Neutrophil (primary cell): ENCODE results near the gene CHIT1.
A peak's percentile ranks its signal among the peaks of the same experiment; 100 is the strongest.

Experiments
- H3K27ac ChIP-seq: fragments of 200-600 bp; sonication (generic); 2 replicates; pipeline ENCODE4 v1.5.1; 2016; ENCODE audit warnings: mild to moderate bottlenecking, moderate library complexity
- H3K27me3 ChIP-seq: fragments of 200-600 bp; sonication (generic); 2 replicates; pipeline ENCODE4 v1.6.0; 2016; ENCODE audit warnings: mild to moderate bottlenecking
- H3K36me3 ChIP-seq: fragments of 200-600 bp; sonication (generic); 2 replicates; pipeline ENCODE4 v1.5.1; 2017
- H3K4me1 ChIP-seq, 2 experiments: fragments of 200-600 bp in 1 of 2; sonication (generic) in 1 of 2; 1 replicate in 1 of 2; 2 replicates in 1 of 2; pipeline versions ENCODE4 v1.5.1 to v1.6.1; 2013 to 2016; ENCODE audit warnings: low read depth in 1 of 2, low read length in 1 of 2, mild to moderate bottlenecking in 1 of 2, moderate library complexity in 1 of 2; ENCODE audit not compliant: control insufficient read depth in 1 of 2, insufficient read depth in 1 of 2
- H3K4me3 ChIP-seq, 2 experiments: fragments of 200-600 bp in 1 of 2; sonication (generic) in 1 of 2; 1 replicate in 1 of 2; 2 replicates in 1 of 2; pipeline ENCODE4 v1.5.1; 2013 to 2016; ENCODE audit warnings: low read depth in 1 of 2, low read length in 1 of 2, mild to moderate bottlenecking in 1 of 2, moderate library complexity in 1 of 2
- H3K9me3 ChIP-seq: fragments of 200-600 bp; sonication (generic); 2 replicates; pipeline ENCODE4 v1.5.1; 2016
- CTCF ChIP-seq: fragments of 200-600 bp; sonication (generic); IDR thresholded peaks from 2 replicates; pipeline ENCODE4 v1.5.1; 2016; ENCODE audit warnings: antibody characterized with exemption

Gene CHIT1

GRCh38 chr1:203229471-203230135 lies at the start of gene CHIT1:
Gene CHIT1, minus strand, starts transcription at chr1:203229673. Its CDS starts 37 bp downstream, at chr1:203229636.
- no peak for TF ChIP-seq CTCF

GRCh38 chr1:203278885-203279406 lies 49.5 kb upstream of the CHIT1 start:
- no peaks in the 10 kb centered on the region for H3K36me3 ChIP-seq
- H3K9me3 ChIP-seq, result no peaks in the 10 kb centered on the region
- peak overlapping the region; percentile 88 for H3K27ac ChIP-seq
- H3K4me3 ChIP-seq, result no peak overlapping the region
- peaks cover 92 to 95% of the 10 kb centered on the region in 2 experiments for H3K4me1 ChIP-seq
- no peaks in the 10 kb centered on the region for H3K27me3 ChIP-seq
- TF ChIP-seq CTCF, result no peak

More at GRCh38 chr1:203229471-203230135, at the start of gene CHIT1:
- H3K36me3 ChIP-seq, result no peaks in the 10 kb centered on the region
- peak within 1 kb of the TSS in 1 of 2 experiments; percentile 38 for H3K4me3 ChIP-seq
- peak within 1 kb of the TSS; percentile 63 for H3K27ac ChIP-seq
- peaks cover 81% of the 10 kb centered on the region in 2 experiments for H3K4me1 ChIP-seq
- no peaks in the 10 kb centered on the region for H3K27me3 ChIP-seq
- no peaks in the 10 kb centered on the region for H3K9me3 ChIP-seq

- peak overlapping the region; percentile 12 to 21 for H3K4me3 ChIP-seq
- no peak for TF ChIP-seq CTCF
- no peaks in the 10 kb centered on the region for H3K36me3 ChIP-seq
- no peaks in the 10 kb centered on the region for H3K9me3 ChIP-seq
- H3K4me1 ChIP-seq, result peaks cover 92 to 95% of the 10 kb centered on the region in 2 experiments
- H3K27me3 ChIP-seq, result no peaks in the 10 kb centered on the region
- H3K27ac ChIP-seq, result peak overlapping the region; percentile 88
Observed at GRCh38 chr1:203278082-203278884, 48.8 kb upstream of the CHIT1 start.

GRCh38 chr1:203276916-203277545 lies 47.6 kb upstream of the CHIT1 start:
- no peak for TF ChIP-seq CTCF
- Histone ChIP-seq H3K27me3 (no peaks in the 10 kb centered on the region), H3K9me3 (no peaks in the 10 kb centered on the region), H3K4me1 (peaks cover 89 to 91% of the 10 kb centered on the region in 2 experiments), H3K27ac (peak overlapping the region; percentile 88), H3K4me3 (peak overlapping the region in 1 of 2 experiments; percentile 36), H3K36me3 (no peaks in the 10 kb centered on the region)

GRCh38 chr1:203276408-203276807 lies 46.9 kb upstream of the CHIT1 start:
- Histone ChIP-seq H3K4me1 (peaks cover 85 to 86% of the 10 kb centered on the region in 2 experiments), H3K36me3 (no peaks in the 10 kb centered on the region), H3K27ac (peak overlapping the region; percentile 88), H3K4me3 (no peak overlapping the region), H3K9me3 (no peaks in the 10 kb centered on the region), H3K27me3 (no peaks in the 10 kb centered on the region)
- TF ChIP-seq CTCF, result no peak
